Measurements from ENCODE around the gene FAM236C.
"Not testable (repeated sequence)": the region's sequence is repeated elsewhere in the genome, so short reads cannot be mapped to it uniquely, and the experiment has no call there.

GRCh38 chrX:72943035-72943818 is 30.8 kb downstream of the FAM236C start:
- not testable (repeated sequence) for TF ChIP-seq CTCF, POLR2A (IDR thresholded peaks at IDR 0.05)
